ENCODE results near the gene SMAD1.
"Not testable (repeated sequence)": the region's sequence is repeated elsewhere in the genome, so short reads cannot be mapped to it uniquely, and the experiment has no call there.

The SMAD1 gene

DNA sequence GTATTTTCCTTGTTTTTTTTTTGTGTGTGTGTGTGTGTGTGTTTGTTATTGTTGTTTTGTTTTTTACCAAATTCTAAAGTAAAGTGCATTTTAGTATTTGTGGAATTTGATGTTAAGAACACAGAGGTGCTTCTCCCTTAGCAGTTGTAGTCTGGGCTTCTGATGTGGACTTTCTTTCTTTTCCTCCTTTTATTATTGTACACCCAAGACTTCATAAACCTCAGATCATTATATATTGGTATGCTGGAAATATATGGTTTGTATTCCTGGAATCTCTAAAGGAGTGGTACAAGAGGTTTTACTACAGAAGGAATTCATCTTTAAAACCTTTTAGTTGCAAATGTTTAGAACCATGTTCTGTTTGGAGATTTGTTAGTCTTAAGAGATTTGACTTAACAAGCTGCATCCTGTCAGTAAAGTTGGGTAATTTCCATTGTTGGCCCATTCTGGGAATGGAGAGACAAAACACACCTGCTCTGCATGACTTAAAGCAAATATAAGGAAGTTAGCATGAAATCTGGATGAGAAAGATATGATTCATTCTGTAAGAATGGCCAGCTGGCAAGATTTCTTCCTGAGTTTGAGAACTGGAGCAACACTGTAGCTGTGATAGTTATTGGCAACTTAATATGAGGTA, 64.0 kb downstream of the SMAD1 start:
- DNase-seq = no peak
- no peak for ATAC-seq
- Mint-ChIP-seq H3K4me3 (no peak overlapping the region), H3K4me1 (no peaks in the 10 kb centered on the region), H3K9me3 (no peaks in the 10 kb centered on the region), H3K36me3 (ENCODE audit: low read depth) (no peaks in the 10 kb centered on the region), H3K27me3 (no peaks in the 10 kb centered on the region), H3K27ac (no peak overlapping the region)

DNA sequence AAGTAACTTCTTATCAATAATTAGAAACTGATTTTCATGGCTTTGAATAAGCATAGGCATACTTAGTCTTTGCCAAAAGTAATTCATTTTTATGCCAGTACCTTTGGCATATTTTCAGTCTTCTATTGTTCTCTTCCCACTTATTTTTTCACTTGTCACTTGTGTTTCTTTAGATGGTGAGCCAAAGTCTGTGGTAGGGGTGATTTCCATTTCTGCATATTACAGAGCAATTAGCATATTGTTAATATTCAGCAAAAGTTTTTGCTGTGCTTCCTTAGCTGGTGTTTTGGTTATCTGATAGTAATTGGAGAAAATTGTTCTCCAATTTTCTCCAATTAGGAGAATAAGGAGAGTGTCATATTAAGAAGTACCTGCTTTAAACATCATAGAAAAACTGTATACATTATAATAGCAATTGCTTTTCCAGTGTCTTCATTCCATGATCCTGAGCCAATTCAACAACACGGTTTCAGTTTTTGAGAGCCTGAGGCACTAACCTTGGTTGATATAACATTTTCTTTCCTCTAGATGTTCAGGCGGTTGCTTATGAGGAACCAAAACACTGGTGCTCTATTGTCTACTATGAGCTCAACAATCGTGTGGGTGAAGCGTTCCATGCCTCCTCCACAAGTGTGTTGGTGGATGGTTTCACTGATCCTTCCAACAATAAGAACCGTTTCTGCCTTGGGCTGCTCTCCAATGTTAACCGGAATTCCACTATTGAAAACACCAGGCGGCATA, 64.7 kb downstream of the SMAD1 start:
- no peaks in the 10 kb centered on the region for H3K36me3 Mint-ChIP-seq (ENCODE audit: low read depth)
- H3K27ac Mint-ChIP-seq = no peak overlapping the region
- DNase-seq = no peak
- no peak overlapping the region for H3K4me3 Mint-ChIP-seq
- H3K27me3 Mint-ChIP-seq = no peaks in the 10 kb centered on the region
- ATAC-seq = no peak
- no peaks in the 10 kb centered on the region for H3K9me3 Mint-ChIP-seq
- H3K4me1 Mint-ChIP-seq = no peaks in the 10 kb centered on the region

- Mint-ChIP-seq H3K27ac (no peak overlapping the region), H3K36me3 (ENCODE audit: low read depth) (no peaks in the 10 kb centered on the region), H3K27me3 (no peaks in the 10 kb centered on the region), H3K4me3 (no peak overlapping the region), H3K4me1 (peaks cover 6% of the 10 kb centered on the region), H3K9me3 (no peaks in the 10 kb centered on the region)
- DNase-seq (no peak), ATAC-seq (no peak)
Observed at GRCh38 chr4:145551660-145552059, 70.0 kb downstream of the SMAD1 start.

DNA sequence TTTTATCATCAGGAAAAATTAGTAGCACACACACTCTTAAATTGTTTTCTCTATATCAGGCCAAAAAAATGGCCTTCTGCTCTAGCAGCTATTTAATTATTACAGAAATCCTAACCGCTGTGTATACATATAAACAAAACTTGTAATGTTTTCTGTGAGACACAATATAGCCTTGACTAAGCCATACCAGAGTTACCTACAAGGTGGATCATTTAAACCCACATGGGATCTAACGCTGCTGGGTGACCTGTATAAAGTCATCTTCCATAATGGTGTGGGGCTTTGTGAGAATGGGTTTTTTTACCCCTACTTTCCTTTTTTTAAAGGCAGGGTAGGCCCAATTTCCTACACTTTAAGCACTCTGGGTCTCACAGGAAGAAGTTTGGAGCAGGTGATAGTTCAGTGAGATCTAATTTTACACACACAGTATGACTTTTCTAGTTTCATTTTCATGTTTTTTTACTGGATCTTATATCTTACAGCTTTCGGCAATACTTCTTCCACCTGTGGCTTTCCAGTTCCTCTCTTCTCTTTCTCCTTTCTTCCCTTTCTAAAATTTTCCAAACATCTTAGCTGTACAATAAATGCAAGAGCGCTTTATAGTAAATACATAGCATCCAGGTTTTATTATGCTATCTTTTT, 70.6 kb downstream of the SMAD1 start:
- peaks cover 1% of the 10 kb centered on the region for H3K27me3 Mint-ChIP-seq
- ATAC-seq (no peak), DNase-seq (no peak)
- H3K4me3 Mint-ChIP-seq = no peak overlapping the region
- no peaks in the 10 kb centered on the region for H3K9me3 Mint-ChIP-seq
- no peak overlapping the region for H3K27ac Mint-ChIP-seq
- no peaks in the 10 kb centered on the region for H3K36me3 Mint-ChIP-seq (ENCODE audit: low read depth)
- H3K4me1 Mint-ChIP-seq = peaks cover 6% of the 10 kb centered on the region

- H3K9me3 Mint-ChIP-seq = no peaks in the 10 kb centered on the region
- no peak for ATAC-seq
- H3K4me3 Mint-ChIP-seq = no peak overlapping the region
- no peaks in the 10 kb centered on the region for H3K36me3 Mint-ChIP-seq (ENCODE audit: low read depth)
- peaks cover 6% of the 10 kb centered on the region for H3K4me1 Mint-ChIP-seq
- no peak overlapping the region for H3K27ac Mint-ChIP-seq
- H3K27me3 Mint-ChIP-seq = peaks cover 1% of the 10 kb centered on the region
- no peak for DNase-seq
Observed at GRCh38 chr4:145553375-145553774, 71.7 kb downstream of the SMAD1 start.

DNA sequence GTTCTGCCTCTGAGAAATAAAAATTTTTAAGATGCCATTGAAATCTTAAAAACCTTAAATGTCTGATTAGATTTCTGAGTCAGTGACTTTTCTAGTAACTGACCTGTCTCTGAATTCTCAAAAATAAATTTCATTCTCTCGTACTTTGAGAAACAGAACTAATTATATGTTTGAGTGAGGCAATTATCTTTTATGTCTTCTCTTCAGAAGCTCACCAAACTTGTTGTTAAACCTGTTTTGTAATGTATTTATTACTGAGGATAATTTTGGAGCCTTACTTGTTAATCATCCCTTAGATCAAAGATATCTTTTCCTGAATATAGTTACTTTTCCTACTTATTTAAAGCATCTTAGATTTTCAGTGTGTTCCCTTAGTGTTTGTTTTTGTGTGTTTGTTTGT, 73.0 kb downstream of the SMAD1 start:
- H3K27ac Mint-ChIP-seq = no peak overlapping the region
- H3K4me3 Mint-ChIP-seq = no peak overlapping the region
- peaks cover 4% of the 10 kb centered on the region for H3K27me3 Mint-ChIP-seq
- H3K36me3 Mint-ChIP-seq (ENCODE audit: low read depth) = no peaks in the 10 kb centered on the region
- no peaks in the 10 kb centered on the region for H3K9me3 Mint-ChIP-seq
- no peak for DNase-seq
- peaks cover 6% of the 10 kb centered on the region for H3K4me1 Mint-ChIP-seq
- no peak for ATAC-seq

DNA sequence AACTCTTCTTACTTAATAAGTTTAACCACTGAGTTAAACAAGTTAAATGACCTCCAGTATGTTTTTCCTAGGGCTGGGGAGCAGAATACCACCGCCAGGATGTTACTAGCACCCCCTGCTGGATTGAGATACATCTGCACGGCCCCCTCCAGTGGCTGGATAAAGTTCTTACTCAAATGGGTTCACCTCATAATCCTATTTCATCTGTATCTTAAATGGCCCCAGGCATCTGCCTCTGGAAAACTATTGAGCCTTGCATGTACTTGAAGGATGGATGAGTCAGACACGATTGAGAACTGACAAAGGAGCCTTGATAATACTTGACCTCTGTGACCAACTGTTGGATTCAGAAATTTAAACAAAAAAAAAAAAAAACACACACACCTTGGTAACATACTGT, 76.1 kb downstream of the SMAD1 start:
- peak; percentile 84 for ATAC-seq
- no peaks in the 10 kb centered on the region for H3K9me3 Mint-ChIP-seq

GRCh38 chr4:145563293-145563985, 81.8 kb downstream of the SMAD1 start:
- Mint-ChIP-seq H3K27me3 (peaks cover 14% of the 10 kb centered on the region), H3K4me1 (no peaks in the 10 kb centered on the region), H3K27ac (no peak overlapping the region), H3K9me3 (peaks cover 9% of the 10 kb centered on the region), H3K4me3 (no peak overlapping the region), H3K36me3 (ENCODE audit: low read depth) (no peaks in the 10 kb centered on the region)
- DNase-seq (no peak), ATAC-seq (no peak)

More for the DNA sequence above, 76.1 kb downstream of the SMAD1 start:
- DNase-seq = peak; percentile 55
- Mint-ChIP-seq H3K4me1 (peaks cover under 1% of the 10 kb centered on the region), H3K4me3 (no peak overlapping the region), H3K36me3 (ENCODE audit: low read depth) (no peaks in the 10 kb centered on the region), H3K27ac (no peak overlapping the region), H3K27me3 (peaks cover 4% of the 10 kb centered on the region)

- no peak overlapping the region for H3K4me3 Mint-ChIP-seq
- DNase-seq (no peak), ATAC-seq (no peak)
- no peaks in the 10 kb centered on the region for H3K4me1 Mint-ChIP-seq
- peaks cover 18% of the 10 kb centered on the region for H3K27me3 Mint-ChIP-seq
- H3K36me3 Mint-ChIP-seq (ENCODE audit: low read depth) = no peaks in the 10 kb centered on the region
- H3K27ac Mint-ChIP-seq = no peak overlapping the region
- peaks cover 9% of the 10 kb centered on the region for H3K9me3 Mint-ChIP-seq
Observed at GRCh38 chr4:145564540-145564939, 82.9 kb downstream of the SMAD1 start.

GRCh38 chr4:145565328-145565727, 83.7 kb downstream of the SMAD1 start:
- DNase-seq (no peak), ATAC-seq (no peak)
- Mint-ChIP-seq H3K36me3 (ENCODE audit: low read depth) (no peaks in the 10 kb centered on the region), H3K4me3 (no peak overlapping the region), H3K4me1 (no peaks in the 10 kb centered on the region), H3K27me3 (peaks cover 19% of the 10 kb centered on the region), H3K27ac (no peak overlapping the region), H3K9me3 (peaks cover 9% of the 10 kb centered on the region)

DNA sequence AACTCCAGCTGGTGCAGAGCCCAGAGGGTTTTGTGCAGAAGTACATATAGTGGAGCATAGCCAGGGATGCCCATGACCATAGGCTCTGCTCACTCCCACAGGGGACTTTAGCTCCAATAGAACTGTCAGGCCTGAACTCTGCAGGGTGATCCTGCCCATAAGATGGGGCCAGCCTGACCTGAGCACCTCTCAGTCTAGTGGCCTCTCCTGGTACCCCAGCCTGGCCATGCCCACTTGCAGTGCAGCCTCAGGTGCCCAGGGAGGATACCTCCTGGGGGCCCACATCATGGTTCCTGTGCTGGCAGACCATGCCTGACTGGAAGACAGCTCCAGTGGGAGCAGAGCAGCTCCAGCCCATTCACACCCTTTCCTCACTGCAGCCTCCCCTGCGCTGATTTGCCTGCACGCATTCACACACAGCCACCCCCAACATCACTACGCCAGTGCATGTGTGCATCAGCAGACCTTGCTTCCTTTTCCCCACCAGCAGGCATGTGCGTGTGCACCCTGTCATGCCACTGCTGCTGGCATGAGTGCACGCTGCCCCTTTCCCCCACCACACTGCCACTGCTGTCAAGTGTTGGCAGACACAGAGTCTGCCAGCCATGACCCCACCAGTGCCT, 84.5 kb downstream of the SMAD1 start:
- Mint-ChIP-seq H3K9me3 (peaks cover 11% of the 10 kb centered on the region), H3K27me3 (peaks cover 19% of the 10 kb centered on the region), H3K4me1 (no peaks in the 10 kb centered on the region), H3K36me3 (ENCODE audit: low read depth) (no peaks in the 10 kb centered on the region), H3K4me3 (no peak overlapping the region), H3K27ac (no peak overlapping the region)
- ATAC-seq = no peak
- no peak for DNase-seq

DNA sequence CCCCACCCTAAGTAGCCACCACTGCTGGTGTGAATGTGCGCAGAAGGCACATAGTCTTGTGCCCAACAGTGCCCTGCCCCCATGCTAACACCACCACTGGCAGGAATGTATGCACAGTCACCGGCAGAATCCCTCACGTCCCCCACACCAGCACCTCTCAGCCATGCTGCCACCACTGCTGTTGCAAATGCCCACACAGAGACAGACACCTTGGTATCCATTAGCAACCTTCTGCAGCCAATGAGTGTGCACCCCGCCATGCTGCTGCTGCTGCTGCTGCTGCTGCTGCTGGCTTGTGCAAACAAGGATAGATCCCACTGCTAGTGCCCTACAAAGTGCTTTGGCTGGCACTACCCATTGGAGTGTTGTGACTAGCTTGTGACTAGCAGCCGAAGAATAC, 85.1 kb downstream of the SMAD1 start:
- Mint-ChIP-seq H3K27me3 (peaks cover 19% of the 10 kb centered on the region), H3K9me3 (peaks cover 14% of the 10 kb centered on the region), H3K27ac (no peak overlapping the region), H3K36me3 (ENCODE audit: low read depth) (no peaks in the 10 kb centered on the region), H3K4me1 (no peaks in the 10 kb centered on the region), H3K4me3 (no peak overlapping the region)
- no peak for ATAC-seq
- DNase-seq = no peak

DNA sequence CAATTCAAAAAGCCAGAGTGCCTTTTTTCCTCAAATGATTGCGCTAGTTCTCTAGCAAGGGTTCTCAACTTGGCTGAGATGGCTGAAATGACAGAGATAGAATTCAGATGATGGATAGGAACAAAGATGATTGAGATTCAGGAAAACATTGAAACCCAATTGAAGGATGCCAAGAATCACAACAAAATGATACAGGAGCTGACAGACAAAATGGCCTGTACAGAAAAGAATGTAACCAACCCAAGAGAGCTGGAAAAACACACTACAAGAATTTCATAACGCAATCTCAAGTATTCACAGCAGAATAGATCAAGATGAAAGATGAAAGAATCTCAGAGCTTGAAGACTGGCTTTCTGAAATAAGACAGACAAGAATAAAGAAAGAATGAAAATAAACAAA, 85.9 kb downstream of the SMAD1 start:
- DNase-seq = no peak
- no peaks in the 10 kb centered on the region for H3K36me3 Mint-ChIP-seq (ENCODE audit: low read depth)
- H3K9me3 Mint-ChIP-seq = peaks cover 20% of the 10 kb centered on the region
- no peak for ATAC-seq
- no peak overlapping the region for H3K4me3 Mint-ChIP-seq
- no peak overlapping the region for H3K27ac Mint-ChIP-seq
- H3K4me1 Mint-ChIP-seq = no peaks in the 10 kb centered on the region
- peaks cover 19% of the 10 kb centered on the region for H3K27me3 Mint-ChIP-seq

GRCh38 chr4:145574546-145574945, 92.9 kb downstream of the SMAD1 start:
- ATAC-seq; H3K4me1 Mint-ChIP-seq; H3K36me3 Mint-ChIP-seq (ENCODE audit: low read depth); H3K27ac Mint-ChIP-seq; DNase-seq; H3K27me3 Mint-ChIP-seq; H3K4me3 Mint-ChIP-seq: not testable (repeated sequence)
- H3K9me3 Mint-ChIP-seq = peaks cover 12% of the 10 kb centered on the region
